ENCODE data around the gene SULT1C2.

GRCh38 chr2:108278631-108279030 is 10.1 kb upstream of the SULT1C2 start:
- TF ChIP-seq POLR2A (IDR thresholded peaks at IDR 0.05; ENCODE audit: extremely low read depth, insufficient read length): no peak
- TF ChIP-seq CTCF (IDR thresholded peaks at IDR 0.05; ENCODE audit: low read depth, low read length): no peak
- TF ChIP-seq MAX (IDR thresholded peaks at IDR 0.05; ENCODE audit: low read depth, low read length): no peak
- TF ChIP-seq MYC (IDR thresholded peaks at IDR 0.05; ENCODE audit: low read depth, low read length): no peak

All from NB4 (cell line).